ENCODE measurements around the gene CYS1.

- no peak for TF ChIP-seq CTCF (IDR thresholded peaks at IDR 0.05)
- TF ChIP-seq POLR2A (IDR thresholded peaks at IDR 0.05) = no peak
Measured at GRCh38 chr2:10075101-10075500, 5.1 kb downstream of the CYS1 start.
